Activated T-cell treated with anti-CD3 and anti-CD28 coated beads, Interleukin-2, amount 50 U/mL, for 24 hours (primary cell): ENCODE results near the gene PRICKLE1.

Source experiments
- DNase-seq: peaks from one replicate; pipeline ENCODE4 v3.0.0-alpha.2; 2020
- H3K27ac Mint-ChIP-seq: 2 replicates; pipeline ENCODE4 v1.8.0; 2020; ENCODE audit warnings: mild to moderate bottlenecking, mixed read lengths
- H3K27me3 Mint-ChIP-seq: 2 replicates; pipeline ENCODE4 v1.8.0; 2020; ENCODE audit warnings: mixed read lengths
- H3K36me3 Mint-ChIP-seq: 2 replicates; pipeline ENCODE4 v1.8.0; 2020; ENCODE audit warnings: low read depth, mixed read lengths
- H3K4me1 Mint-ChIP-seq: 2 replicates; pipeline ENCODE4 v1.8.0; 2020; ENCODE audit warnings: low read depth, mixed read lengths
- H3K4me3 Mint-ChIP-seq: 2 replicates; pipeline ENCODE4 v1.8.0; 2020; ENCODE audit warnings: mild to moderate bottlenecking, moderate library complexity, mixed read lengths
- H3K9me3 Mint-ChIP-seq: 2 replicates; pipeline ENCODE4 v1.8.0; 2020; ENCODE audit warnings: mixed read lengths

The PRICKLE1 gene

GRCh38 chr12:42409471-42409870 lies 180.1 kb downstream of the PRICKLE1 start:
- no peak for DNase-seq
- no peaks in the 10 kb centered on the region for H3K9me3 Mint-ChIP-seq
- no peak overlapping the region for H3K4me3 Mint-ChIP-seq
- no peaks in the 10 kb centered on the region for H3K27me3 Mint-ChIP-seq
- peaks cover 73% of the 10 kb centered on the region for H3K36me3 Mint-ChIP-seq
- H3K4me1 Mint-ChIP-seq = peaks cover 12% of the 10 kb centered on the region
- H3K27ac Mint-ChIP-seq = no peak overlapping the region

DNA sequence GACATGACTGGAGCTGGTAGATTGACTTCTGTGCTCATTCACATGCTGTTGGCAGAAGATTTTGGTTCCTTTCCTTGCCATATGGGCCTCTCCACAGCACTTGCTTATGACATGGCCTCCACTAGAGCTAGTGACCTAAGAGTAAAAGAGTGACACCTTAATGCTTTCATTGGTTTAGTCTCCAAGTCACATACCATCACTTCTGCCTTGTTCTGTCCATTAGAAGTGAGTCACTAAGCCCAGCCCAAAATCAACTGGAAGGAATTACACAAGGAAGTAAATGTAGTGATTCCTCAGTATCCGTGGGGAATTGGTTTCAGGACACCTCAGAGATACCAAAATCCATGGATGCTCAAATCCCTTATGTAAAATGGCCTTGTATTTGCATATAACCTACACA lies 182.2 kb downstream of the PRICKLE1 start:
- no peaks in the 10 kb centered on the region for H3K27me3 Mint-ChIP-seq
- no peaks in the 10 kb centered on the region for H3K9me3 Mint-ChIP-seq
- DNase-seq = no peak
- H3K4me3 Mint-ChIP-seq = no peak overlapping the region
- H3K27ac Mint-ChIP-seq = no peak overlapping the region
- peaks cover 7% of the 10 kb centered on the region for H3K4me1 Mint-ChIP-seq
- peaks cover 73% of the 10 kb centered on the region for H3K36me3 Mint-ChIP-seq
